Ishikawa (cell line): ENCODE measurements around the gene RAI1.

Experiments used
- CEBPB ChIP-seq: IDR thresholded peaks from 2 replicates; pipeline ENCODE4 v1.6.1; 2012
- CREB1 ChIP-seq: IDR thresholded peaks from 2 replicates; pipeline ENCODE4 v1.6.1; 2012; ENCODE audit warnings: low read depth
- EGR1 ChIP-seq: IDR thresholded peaks from 2 replicates; pipeline ENCODE4 v1.6.1; 2012
- EP300 ChIP-seq: IDR thresholded peaks from 2 replicates; pipeline ENCODE4 v1.6.1; 2012; ENCODE audit warnings: borderline replicate concordance
- FOXM1 ChIP-seq: IDR thresholded peaks from 2 replicates; pipeline ENCODE4 v1.6.1; 2012; ENCODE audit warnings: low read depth, borderline replicate concordance
- MAX ChIP-seq: IDR thresholded peaks from 2 replicates; pipeline ENCODE4 v1.6.1; 2012
- NFIC ChIP-seq: IDR thresholded peaks from 2 replicates; pipeline ENCODE4 v1.6.1; 2012
- RAD21 ChIP-seq: IDR thresholded peaks from 2 replicates; pipeline ENCODE4 v1.6.1; 2012; ENCODE audit warnings: low read depth
- REST ChIP-seq: IDR thresholded peaks from 2 replicates; pipeline ENCODE4 v1.6.1; 2012; ENCODE audit warnings: low read depth, mild to moderate bottlenecking
- TAF1 ChIP-seq: IDR thresholded peaks from 2 replicates; pipeline ENCODE4 v1.6.1; 2012; ENCODE audit warnings: low read depth, mild to moderate bottlenecking
- TCF12 ChIP-seq: IDR thresholded peaks from 2 replicates; pipeline ENCODE4 v1.6.1; 2012; ENCODE audit warnings: low read depth
- TEAD4 ChIP-seq: IDR thresholded peaks from 2 replicates; pipeline ENCODE4 v1.6.1; 2012
- USF1 ChIP-seq: IDR thresholded peaks from 2 replicates; pipeline ENCODE4 v1.6.1; 2012
- YY1 ChIP-seq: IDR thresholded peaks from 2 replicates; pipeline ENCODE4 v1.6.1; 2012; ENCODE audit warnings: low read depth
- ZBTB7A ChIP-seq: IDR thresholded peaks from 2 replicates; pipeline ENCODE4 v1.6.1; 2012; ENCODE audit warnings: low read depth

RAI1 gene

GRCh38 chr17:17752821-17753321, 71.6 kb downstream of the RAI1 start:
- no peak for TF ChIP-seq TEAD4
- no peak for TF ChIP-seq CEBPB
- no peak for TF ChIP-seq EP300
- no peak for TF ChIP-seq FOXM1
- TF ChIP-seq CREB1, result no peak
- TF ChIP-seq NFIC, result no peak
- TF ChIP-seq MAX, result no peak; the same call in 1 of the 2 replicates
- TF ChIP-seq TCF12, result no peak

- no peak for TF ChIP-seq MAX
- no peak for TF ChIP-seq ZBTB7A
- TF ChIP-seq FOXM1, result no peak
These were observed 73.7 kb downstream of the RAI1 start for GRCh38 chr17:17754719-17755686.

GRCh38 chr17:17755715-17756114, 74.5 kb downstream of the RAI1 start:
- TF ChIP-seq CREB1 (no peak), YY1 (no peak)

- TF ChIP-seq REST (no peak), EP300 (no peak), TCF12 (no peak)
These were observed 76.1 kb downstream of the RAI1 start for GRCh38 chr17:17757391-17757791.

GRCh38 chr17:17757956-17758845, 76.9 kb downstream of the RAI1 start:
- TF ChIP-seq ZBTB7A, result no peak
- no peak for TF ChIP-seq RAD21
- TF ChIP-seq REST, result no peak
- no peak for TF ChIP-seq TAF1
- no peak for TF ChIP-seq USF1
- no peak for TF ChIP-seq TCF12

- TF ChIP-seq EP300 (no peak), REST (no peak), ZBTB7A (no peak), USF1 (no peak), CREB1 (no peak), RAD21 (no peak), TEAD4 (no peak), NFIC (no peak), FOXM1 (no peak), TCF12 (no peak), CEBPB (no peak), TAF1 (no peak), MAX (no peak), EGR1 (no peak), YY1 (no peak)
These were observed 77.8 kb downstream of the RAI1 start for GRCh38 chr17:17758941-17759563.
